Coronary artery (tissue), 2 donors: Measurements from ENCODE around the gene FMO5.
"Not testable (repeated sequence)": the region's sequence is repeated elsewhere in the genome, so short reads cannot be mapped to it uniquely, and the experiment has no call there.

ENCODE experiments used
- DNase-seq: peaks from one replicate; pipeline ENCODE4 v3.0.0-alpha.2; 2017; ENCODE audit warnings: low spot score
- H3K27ac ChIP-seq, 2 donors: fragments of 200-600 bp; sonication (generic); one replicate each; pipeline ENCODE4 v1.5.1; 2016 to 2019
- H3K4me3 ChIP-seq: fragments of 200-600 bp; sonication (generic); 2 replicates; pipeline ENCODE4 v1.5.1; 2016; ENCODE audit warnings: mild to moderate bottlenecking, moderate library complexity
- TF ChIP-seq, protein P1 (sequence below): fragments of 200-600 bp; sonication (generic); IDR thresholded peaks from one replicate; pipeline ENCODE4 v1.5.1; 2019; ENCODE audit warnings: antibody characterized with exemption

FMO5 gene

DNA sequence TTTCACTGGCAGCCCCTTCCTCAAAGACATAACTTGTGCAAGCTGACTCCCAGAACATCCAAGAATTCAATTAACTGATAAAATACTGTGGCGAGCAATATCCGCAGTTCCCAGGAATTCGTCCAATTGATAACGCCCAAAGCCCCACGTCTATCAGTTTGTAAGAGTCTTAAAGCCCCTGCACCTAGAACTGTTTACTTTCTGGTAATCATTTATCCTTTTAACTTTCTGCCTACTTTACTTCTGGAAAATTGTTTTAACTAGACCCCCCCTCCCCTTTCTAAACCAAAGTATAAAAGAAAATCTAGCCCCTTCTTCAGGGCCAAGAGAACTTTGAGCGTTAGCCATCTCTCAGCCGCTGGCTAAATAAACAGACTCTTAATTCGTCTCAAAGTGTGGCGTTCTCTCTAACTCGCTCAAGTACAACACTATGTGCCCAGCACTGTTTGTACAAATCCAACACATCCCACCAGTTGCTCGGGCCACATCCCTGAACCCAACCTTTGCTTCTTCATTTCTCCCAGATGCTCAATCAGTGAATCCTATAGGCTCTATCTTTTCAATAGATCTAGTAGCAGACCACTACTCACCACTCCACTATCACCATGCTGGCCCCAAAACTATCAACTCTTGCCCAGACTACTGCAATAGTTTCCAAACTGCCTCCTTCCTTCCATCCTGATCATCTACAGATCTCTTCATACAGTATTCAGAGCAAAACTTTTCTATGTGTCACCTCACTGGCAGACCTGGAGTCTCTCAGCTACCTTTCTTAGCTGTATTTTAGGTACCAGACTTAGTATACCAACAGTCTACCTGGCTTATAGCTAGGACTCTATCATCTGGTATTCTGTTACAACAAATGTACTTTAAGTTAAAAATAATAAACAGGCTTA, 14.0 kb upstream of the FMO5 start:
- H3K4me3 ChIP-seq, result no peak overlapping the region
- no peak overlapping the region for H3K27ac ChIP-seq
- DNase-seq, result no peak
- TF ChIP-seq, protein P1, sequence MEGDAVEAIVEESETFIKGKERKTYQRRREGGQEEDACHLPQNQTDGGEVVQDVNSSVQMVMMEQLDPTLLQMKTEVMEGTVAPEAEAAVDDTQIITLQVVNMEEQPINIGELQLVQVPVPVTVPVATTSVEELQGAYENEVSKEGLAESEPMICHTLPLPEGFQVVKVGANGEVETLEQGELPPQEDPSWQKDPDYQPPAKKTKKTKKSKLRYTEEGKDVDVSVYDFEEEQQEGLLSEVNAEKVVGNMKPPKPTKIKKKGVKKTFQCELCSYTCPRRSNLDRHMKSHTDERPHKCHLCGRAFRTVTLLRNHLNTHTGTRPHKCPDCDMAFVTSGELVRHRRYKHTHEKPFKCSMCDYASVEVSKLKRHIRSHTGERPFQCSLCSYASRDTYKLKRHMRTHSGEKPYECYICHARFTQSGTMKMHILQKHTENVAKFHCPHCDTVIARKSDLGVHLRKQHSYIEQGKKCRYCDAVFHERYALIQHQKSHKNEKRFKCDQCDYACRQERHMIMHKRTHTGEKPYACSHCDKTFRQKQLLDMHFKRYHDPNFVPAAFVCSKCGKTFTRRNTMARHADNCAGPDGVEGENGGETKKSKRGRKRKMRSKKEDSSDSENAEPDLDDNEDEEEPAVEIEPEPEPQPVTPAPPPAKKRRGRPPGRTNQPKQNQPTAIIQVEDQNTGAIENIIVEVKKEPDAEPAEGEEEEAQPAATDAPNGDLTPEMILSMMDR, result no peak

DNA sequence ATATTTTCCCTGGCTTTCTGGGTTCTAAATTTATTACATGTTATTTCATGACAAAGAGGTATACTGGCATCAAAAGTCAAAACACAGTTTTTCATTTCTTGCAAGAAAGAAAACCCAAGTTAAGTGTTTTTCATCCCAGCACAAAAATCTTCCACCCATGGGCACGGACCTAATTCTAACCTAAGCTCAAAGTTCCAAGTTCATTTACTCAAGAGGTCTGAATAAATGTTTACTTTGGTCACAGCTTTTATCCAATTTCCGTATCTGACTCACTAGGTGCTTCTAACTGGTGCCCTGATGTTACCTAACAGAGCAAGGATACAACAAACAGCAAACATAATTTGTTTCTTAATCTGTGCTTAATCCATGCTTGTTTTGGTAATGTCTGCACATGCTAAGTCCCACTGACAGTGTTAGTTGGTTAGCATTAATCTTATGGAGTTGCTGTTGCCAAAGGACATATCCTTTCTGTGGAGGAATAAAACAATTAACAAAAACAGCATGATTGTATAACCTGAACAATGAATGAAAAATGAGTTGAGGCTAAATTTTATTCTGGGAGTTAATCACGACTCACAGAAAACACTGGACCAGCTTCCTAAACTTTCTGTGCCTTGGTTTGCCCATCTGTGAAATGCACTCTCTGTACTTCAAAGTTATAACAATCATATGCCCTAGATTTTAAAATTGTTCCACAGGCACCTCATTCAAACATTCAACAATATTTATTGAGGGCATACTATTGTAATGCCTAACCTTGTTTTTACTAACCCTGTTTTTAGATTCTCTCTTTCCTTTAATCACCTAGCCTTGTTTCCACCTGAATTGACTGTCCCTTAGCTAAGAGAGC, 13.1 kb upstream of the FMO5 start:
- TF ChIP-seq, protein P1, result no peak
- Histone ChIP-seq H3K27ac (no peak overlapping the region), H3K4me3 (no peak overlapping the region)
- no peak for DNase-seq

DNA sequence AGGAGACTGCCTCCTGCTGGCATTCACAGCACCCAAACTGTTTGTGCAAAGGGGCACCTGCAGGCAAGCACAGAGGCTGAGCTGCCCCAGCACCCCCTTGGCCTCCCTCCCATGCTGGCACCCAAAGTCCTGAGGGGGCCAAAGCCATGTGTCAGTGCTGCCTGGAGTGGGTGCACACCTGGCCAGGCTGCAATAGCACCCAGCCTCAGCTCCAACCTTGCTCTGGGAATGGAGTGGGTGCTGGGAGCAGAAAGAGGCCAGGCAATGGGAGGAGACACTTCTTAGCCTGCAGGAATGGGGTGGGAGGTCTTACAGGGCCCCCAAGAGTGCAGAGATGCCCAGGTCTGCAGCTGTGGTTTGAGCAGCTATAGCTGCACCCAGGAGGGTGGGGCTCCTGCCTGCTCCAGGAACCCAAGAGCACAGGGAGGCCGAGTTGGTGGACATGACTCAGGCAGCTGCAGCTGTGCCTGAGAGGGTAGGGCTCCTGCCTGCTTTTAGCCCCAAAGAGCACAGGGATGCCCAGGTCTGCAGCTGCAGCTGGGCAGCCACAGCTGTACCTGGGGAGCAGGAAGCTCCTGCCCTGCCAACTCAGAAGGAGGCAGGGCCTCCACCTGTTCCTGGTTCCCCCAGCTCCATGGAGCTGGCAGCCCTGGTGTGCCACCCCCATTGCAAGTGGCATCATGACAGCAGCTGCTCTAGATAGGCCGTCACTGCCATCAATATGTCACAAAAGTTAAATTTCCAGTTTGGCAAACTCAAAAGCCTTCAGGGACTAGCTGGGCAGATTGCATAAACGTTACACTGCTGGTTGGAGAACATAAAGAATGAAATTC, 12.0 kb upstream of the FMO5 start:
- TF ChIP-seq, protein P1, result no peak
- H3K4me3 ChIP-seq, result no peak overlapping the region
- DNase-seq, result no peak
- H3K27ac ChIP-seq, result no peak overlapping the region

DNA sequence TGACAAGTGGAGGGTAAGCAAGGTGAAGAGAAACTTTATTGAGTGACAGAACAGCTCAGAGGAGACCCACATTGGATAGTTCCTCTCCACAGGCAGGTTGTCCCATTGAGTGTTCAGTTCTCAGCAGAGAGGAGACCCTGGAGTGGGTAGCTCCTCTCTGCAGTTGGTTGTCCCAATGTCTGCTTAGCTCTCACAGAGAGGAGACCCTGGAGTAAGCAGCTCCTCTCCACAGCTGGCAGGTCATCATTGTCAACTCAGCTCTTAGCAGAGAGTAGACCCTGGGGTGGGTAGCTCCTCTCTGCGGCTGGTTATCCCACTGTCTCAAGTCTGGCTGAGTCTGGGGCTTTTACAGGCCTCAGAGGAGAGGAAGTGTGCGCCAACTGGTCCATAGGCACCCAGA, 11.3 kb upstream of the FMO5 start:
- Histone ChIP-seq H3K4me3 (no peak overlapping the region), H3K27ac (no peak overlapping the region)
- DNase-seq, result no peak
- TF ChIP-seq, protein P1, result no peak

DNA sequence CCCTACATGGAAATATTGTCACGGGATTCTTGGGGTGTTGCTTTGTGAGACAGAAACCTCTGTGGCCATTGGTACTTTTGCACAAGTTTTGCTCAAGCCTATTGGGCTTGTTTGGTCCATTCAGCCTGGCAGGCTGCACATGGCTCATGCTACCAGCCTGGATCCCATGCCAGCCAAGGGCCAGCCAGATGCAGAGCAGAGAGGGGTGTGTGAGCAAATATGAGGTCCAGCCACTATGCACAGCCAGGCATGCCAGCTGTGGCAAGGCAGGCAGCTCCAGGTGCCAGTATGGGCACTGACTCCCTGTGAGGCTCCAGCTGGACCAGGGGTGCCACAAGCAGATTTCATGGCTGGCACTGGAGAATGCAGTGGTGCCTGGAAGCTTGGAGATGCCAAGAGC, 10.7 kb upstream of the FMO5 start:
- DNase-seq, result no peak
- no peak overlapping the region for H3K4me3 ChIP-seq
- no peak overlapping the region for H3K27ac ChIP-seq
- TF ChIP-seq, protein P1, result no peak

DNA sequence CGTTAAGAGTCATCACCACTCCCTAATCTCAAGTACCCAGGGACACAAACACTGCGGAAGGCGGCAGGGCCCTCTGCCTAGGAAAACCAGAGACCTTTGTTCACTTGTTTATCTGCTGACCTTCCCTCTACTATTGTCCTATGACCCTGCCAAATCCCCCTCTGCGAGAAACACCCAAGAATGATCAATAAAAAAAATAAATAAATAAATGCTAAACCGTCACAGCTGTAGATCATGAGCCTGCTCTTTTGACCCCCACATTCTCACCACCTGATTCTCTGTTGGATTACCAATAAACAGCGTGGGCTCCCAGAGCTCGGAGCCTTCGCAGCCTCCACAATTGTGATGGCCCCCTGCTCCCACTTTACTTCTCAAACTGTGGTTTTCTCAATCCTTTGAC, 8.8 kb upstream of the FMO5 start:
- H3K27ac ChIP-seq, DNase-seq, H3K4me3 ChIP-seq: not testable (repeated sequence)

DNA sequence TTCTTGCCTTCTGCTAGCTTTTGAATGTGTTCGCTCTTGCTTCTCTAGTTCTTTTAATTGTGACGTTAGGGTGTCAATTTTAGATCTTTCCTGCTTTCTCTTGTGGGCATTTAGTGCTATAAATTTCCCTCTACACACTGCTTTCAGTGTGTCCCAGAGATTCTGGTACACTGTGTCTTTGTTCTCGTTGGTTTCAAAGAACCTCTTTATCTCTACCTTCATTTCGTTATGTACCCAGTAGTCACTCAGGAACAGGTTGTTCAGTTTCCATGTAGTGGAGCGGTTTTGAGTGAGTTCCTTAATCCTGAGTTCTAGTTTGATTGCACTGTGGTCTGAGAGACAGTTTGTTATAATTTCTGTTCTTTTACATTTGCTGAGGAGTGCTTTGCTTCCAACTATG, 5.9 kb upstream of the FMO5 start:
- H3K27ac ChIP-seq, H3K4me3 ChIP-seq, DNase-seq: not testable (repeated sequence)
